ENCODE results near the gene EPHB6.

The EPHB6 gene

DNA sequence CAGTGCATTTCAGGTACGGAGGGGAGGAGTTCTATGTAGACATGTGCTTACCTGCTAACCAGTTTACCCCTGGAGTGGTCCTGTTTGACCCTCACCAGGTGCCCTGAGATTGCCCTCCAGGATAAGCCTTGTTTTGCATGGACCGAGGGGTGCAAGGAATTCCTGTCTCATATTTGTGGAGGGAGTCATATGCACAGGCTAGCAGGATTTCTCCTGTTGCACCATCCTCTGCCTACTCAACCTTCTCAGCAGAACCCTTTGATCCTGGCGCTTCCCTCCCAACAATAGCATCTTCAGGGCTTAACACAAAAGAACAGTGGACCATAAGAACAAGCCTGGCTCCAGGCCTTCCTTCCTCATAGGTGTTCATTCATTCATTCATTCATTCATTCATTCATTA is 23.4 kb downstream of the EPHB6 start:
- Histone ChIP-seq H3K9me3 (ENCODE audit: control insufficient read depth, insufficient read depth, low read depth, low read length) (no peaks in the 10 kb centered on the region), H3K27ac (ENCODE audit: extremely low read depth, low read depth, low read length) (no peak overlapping the region), H3K4me3 (ENCODE audit: low read depth, low read length) (no peak overlapping the region), H3K4me1 (ENCODE audit: control insufficient read depth, insufficient read depth, low read length) (no peaks in the 10 kb centered on the region), H3K36me3 (ENCODE audit: control insufficient read depth in 2 of 2, insufficient read depth in 1 of 2, low read length in 2 of 2) (no peaks in the 10 kb centered on the region)
- POLR2A ChIA-PET: no interaction called here
- no peak for TF ChIP-seq ZNF416 (tag by site-specific recombination; IDR thresholded peaks at IDR 0.05)
- TF ChIP-seq ZNF157 (tag by site-specific recombination; IDR thresholded peaks at IDR 0.05): no peak
- TF ChIP-seq ZNF776 (tag by site-specific recombination; IDR thresholded peaks at IDR 0.05; ENCODE audit: borderline replicate concordance): no peak
- TF ChIP-seq, protein P1, sequence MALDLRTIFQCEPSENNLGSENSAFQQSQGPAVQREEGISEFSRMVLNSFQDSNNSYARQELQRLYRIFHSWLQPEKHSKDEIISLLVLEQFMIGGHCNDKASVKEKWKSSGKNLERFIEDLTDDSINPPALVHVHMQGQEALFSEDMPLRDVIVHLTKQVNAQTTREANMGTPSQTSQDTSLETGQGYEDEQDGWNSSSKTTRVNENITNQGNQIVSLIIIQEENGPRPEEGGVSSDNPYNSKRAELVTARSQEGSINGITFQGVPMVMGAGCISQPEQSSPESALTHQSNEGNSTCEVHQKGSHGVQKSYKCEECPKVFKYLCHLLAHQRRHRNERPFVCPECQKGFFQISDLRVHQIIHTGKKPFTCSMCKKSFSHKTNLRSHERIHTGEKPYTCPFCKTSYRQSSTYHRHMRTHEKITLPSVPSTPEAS (tag by site-specific recombination; IDR thresholded peaks at IDR 0.05): no peak
- TF ChIP-seq, protein P2, sequence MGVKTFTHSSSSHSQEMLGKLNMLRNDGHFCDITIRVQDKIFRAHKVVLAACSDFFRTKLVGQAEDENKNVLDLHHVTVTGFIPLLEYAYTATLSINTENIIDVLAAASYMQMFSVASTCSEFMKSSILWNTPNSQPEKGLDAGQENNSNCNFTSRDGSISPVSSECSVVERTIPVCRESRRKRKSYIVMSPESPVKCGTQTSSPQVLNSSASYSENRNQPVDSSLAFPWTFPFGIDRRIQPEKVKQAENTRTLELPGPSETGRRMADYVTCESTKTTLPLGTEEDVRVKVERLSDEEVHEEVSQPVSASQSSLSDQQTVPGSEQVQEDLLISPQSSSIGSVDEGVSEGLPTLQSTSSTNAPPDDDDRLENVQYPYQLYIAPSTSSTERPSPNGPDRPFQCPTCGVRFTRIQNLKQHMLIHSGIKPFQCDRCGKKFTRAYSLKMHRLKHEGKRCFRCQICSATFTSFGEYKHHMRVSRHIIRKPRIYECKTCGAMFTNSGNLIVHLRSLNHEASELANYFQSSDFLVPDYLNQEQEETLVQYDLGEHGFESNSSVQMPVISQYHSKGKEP (tag by site-specific recombination; IDR thresholded peaks at IDR 0.05): no peak
- TF ChIP-seq ZNF76 (tag by site-specific recombination; IDR thresholded peaks at IDR 0.05; ENCODE audit: borderline replicate concordance, low read depth): no peak
- TF ChIP-seq IKZF3 (tag by site-specific recombination; IDR thresholded peaks at IDR 0.05): no peak
- TF ChIP-seq OVOL3 (tag by site-specific recombination; IDR thresholded peaks at IDR 0.05): no peak
- TF ChIP-seq ZFP37 (tag by site-specific recombination; IDR thresholded peaks at IDR 0.05): no peak
- TF ChIP-seq ZNF544 (tag by site-specific recombination; IDR thresholded peaks at IDR 0.05): no peak
- TF ChIP-seq KLF16 (tag by site-specific recombination; IDR thresholded peaks at IDR 0.05): no peak
- TF ChIP-seq BCL11B (tag by site-specific recombination; IDR thresholded peaks at IDR 0.05; ENCODE audit: low read depth): no peak
- TF ChIP-seq SP7 (tag by site-specific recombination; IDR thresholded peaks at IDR 0.05): no peak
- TF ChIP-seq, protein P3, sequence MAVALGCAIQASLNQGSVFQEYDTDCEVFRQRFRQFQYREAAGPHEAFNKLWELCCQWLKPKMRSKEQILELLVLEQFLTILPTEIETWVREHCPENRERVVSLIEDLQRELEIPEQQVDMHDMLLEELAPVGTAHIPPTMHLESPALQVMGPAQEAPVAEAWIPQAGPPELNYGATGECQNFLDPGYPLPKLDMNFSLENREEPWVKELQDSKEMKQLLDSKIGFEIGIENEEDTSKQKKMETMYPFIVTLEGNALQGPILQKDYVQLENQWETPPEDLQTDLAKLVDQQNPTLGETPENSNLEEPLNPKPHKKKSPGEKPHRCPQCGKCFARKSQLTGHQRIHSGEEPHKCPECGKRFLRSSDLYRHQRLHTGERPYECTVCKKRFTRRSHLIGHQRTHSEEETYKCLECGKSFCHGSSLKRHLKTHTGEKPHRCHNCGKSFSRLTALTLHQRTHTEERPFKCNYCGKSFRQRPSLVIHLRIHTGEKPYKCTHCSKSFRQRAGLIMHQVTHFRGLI (tag by site-specific recombination; IDR thresholded peaks at IDR 0.05): no peak
- TF ChIP-seq ZNF529 (tag by site-specific recombination; IDR thresholded peaks at IDR 0.05; ENCODE audit: insufficient replicate concordance): no peak
- TF ChIP-seq, protein P4, sequence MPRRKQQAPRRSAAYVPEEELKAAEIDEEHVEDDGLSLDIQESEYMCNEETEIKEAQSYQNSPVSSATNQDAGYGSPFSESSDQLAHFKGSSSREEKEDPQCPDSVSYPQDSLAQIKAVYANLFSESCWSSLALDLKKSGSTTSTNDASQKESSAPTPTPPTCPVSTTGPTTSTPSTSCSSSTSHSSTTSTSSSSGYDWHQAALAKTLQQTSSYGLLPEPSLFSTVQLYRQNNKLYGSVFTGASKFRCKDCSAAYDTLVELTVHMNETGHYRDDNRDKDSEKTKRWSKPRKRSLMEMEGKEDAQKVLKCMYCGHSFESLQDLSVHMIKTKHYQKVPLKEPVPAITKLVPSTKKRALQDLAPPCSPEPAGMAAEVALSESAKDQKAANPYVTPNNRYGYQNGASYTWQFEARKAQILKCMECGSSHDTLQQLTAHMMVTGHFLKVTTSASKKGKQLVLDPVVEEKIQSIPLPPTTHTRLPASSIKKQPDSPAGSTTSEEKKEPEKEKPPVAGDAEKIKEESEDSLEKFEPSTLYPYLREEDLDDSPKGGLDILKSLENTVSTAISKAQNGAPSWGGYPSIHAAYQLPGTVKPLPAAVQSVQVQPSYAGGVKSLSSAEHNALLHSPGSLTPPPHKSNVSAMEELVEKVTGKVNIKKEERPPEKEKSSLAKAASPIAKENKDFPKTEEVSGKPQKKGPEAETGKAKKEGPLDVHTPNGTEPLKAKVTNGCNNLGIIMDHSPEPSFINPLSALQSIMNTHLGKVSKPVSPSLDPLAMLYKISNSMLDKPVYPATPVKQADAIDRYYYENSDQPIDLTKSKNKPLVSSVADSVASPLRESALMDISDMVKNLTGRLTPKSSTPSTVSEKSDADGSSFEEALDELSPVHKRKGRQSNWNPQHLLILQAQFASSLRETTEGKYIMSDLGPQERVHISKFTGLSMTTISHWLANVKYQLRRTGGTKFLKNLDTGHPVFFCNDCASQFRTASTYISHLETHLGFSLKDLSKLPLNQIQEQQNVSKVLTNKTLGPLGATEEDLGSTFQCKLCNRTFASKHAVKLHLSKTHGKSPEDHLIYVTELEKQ (tag by site-specific recombination; IDR thresholded peaks at IDR 0.05; ENCODE audit: borderline replicate concordance): no peak
- CTCF ChIA-PET: interaction anchor here (3.3 to 5.0 kb wide), 2 partner anchors 124 to 338 kb away, joined by 57 to 75 read pairs; no protein-coding TSS in a partner anchor

DNA sequence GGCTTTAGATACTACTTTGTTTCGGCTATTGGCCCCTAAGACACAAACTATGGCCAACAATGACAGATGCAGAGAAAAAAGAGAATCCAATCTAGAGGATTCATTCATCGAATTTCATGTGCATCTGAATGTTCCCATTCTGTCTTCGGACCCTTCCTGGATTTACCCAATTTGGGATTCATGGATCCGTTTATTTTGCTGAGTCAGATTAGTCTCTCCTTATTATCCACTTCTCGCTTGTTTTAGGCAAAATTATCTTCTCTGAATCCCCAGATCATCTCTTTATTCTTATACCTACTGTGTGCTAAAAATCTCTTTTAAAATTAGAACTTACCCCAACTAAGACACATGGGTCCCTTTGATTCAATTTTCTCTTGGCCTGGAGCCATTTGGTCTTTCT is 24.2 kb downstream of the EPHB6 start:
- Histone ChIP-seq H3K36me3 (ENCODE audit: control insufficient read depth in 2 of 2, insufficient read depth in 1 of 2, low read length in 2 of 2) (no peaks in the 10 kb centered on the region), H3K4me1 (ENCODE audit: control insufficient read depth, insufficient read depth, low read length) (no peaks in the 10 kb centered on the region), H3K9me3 (ENCODE audit: control insufficient read depth, insufficient read depth, low read depth, low read length) (no peaks in the 10 kb centered on the region), H3K27ac (ENCODE audit: extremely low read depth, low read depth, low read length) (no peak overlapping the region), H3K4me3 (ENCODE audit: low read depth, low read length) (no peak overlapping the region)
- ChIA-PET CTCF (interaction anchor here (0.5 to 5.0 kb wide), 6 partner anchors 31 to 345 kb away, joined by 3 to 75 read pairs (median 8); no protein-coding TSS in a partner anchor), POLR2A (no interaction called here)
- TF ChIP-seq ZNF341 (tag by site-specific recombination; IDR thresholded peaks at IDR 0.05; ENCODE audit: low read depth) (no peak), ZNF560 (tag by site-specific recombination; IDR thresholded peaks at IDR 0.05; ENCODE audit: borderline replicate concordance) (no peak)
